Measurements from ENCODE around the gene GFOD2.

DNA sequence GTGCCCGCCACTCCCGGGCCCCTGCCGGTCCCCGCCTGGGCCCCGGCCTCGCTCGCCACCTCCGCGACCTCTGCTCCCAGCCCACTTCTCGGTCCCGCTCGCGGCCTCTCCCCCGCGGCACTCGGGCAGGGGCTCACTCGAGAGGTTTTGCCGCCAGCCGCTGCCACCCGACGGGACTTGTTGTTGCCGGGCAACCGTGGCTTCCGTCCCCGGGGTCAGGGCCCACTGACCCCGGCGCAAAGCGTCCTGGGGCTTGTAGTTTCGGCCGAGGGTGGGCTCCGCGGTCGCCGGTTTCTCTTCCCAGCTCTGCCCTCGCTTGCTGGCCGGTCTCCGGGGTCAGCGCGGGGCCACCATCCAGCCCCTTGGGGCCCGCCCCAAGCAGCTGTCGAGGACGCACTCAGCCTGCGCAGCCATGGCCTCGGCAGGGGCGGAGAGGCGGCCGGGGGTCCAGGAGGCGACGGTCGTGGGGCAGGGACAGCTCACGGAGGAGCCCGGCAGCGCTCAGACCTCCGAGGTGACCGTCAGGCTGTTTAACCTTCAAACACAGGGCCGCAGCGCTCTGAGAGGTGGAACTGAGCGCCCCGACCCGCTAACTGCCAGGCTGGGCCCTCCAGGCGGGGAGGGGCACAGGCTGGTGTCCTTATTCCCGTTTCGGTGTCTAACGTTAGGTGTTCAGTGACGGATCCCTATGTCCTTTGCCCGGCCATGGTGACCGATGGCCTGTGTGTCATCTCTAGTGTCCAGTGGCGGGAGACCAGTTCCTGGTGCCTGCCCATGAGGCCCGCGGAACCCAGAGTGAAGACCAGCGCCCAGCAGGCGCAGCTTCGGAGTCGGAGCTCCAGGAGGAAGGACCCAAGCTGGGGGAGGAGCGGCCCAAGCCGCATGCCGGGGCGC is 52.3 kb downstream of the GFOD2 start, which contains the start of the genes C16orf86 and ENKD1:
- TF ChIP-seq, protein P1, sequence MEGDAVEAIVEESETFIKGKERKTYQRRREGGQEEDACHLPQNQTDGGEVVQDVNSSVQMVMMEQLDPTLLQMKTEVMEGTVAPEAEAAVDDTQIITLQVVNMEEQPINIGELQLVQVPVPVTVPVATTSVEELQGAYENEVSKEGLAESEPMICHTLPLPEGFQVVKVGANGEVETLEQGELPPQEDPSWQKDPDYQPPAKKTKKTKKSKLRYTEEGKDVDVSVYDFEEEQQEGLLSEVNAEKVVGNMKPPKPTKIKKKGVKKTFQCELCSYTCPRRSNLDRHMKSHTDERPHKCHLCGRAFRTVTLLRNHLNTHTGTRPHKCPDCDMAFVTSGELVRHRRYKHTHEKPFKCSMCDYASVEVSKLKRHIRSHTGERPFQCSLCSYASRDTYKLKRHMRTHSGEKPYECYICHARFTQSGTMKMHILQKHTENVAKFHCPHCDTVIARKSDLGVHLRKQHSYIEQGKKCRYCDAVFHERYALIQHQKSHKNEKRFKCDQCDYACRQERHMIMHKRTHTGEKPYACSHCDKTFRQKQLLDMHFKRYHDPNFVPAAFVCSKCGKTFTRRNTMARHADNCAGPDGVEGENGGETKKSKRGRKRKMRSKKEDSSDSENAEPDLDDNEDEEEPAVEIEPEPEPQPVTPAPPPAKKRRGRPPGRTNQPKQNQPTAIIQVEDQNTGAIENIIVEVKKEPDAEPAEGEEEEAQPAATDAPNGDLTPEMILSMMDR (conservative IDR thresholded peaks at IDR 0.05; ENCODE audit: low read length) = no peak
- TF ChIP-seq EZH2phosphoT487 (IDR thresholded peaks at IDR 0.05; ENCODE audit: borderline replicate concordance, low read depth, low read length) = no peak

Data from OCI-LY7 (cell line).